GM18861 (cell line): ENCODE measurements around the gene SLC50A1.
A peak's percentile ranks its signal among the peaks of the same experiment; 100 is the strongest.

ENCODE experiments used
- ATAC-seq: cut with Tn5 transposase; IDR thresholded peaks from one replicate; pipeline ENCODE4 v1.9.1; 2021; ENCODE audit not compliant: unreplicated experiment

SLC50A1 gene

DNA sequence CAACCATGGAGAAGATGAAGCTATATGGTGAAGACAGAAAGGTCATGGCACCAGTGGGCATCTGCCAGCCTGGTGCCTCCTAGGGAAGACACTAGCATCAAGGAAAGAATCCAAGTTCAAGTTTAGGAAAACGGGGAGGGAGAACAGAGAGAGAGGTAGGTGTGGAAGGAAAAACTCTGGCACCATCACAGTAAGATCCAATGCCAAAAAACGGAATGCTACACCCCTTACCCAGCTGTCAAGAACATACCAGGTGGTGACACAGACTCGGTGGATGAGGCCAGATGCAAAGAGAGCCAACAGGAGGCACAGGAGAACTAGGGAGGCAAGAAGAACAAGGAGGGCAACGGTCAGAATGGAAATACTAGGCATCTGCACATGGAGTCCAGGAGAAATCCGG is 33.9 kb downstream of the SLC50A1 start:
- ATAC-seq: no peak

- ATAC-seq: no peak
These were observed 34.6 kb downstream of the SLC50A1 start for GRCh38 chr1:155170101-155170785.

DNA sequence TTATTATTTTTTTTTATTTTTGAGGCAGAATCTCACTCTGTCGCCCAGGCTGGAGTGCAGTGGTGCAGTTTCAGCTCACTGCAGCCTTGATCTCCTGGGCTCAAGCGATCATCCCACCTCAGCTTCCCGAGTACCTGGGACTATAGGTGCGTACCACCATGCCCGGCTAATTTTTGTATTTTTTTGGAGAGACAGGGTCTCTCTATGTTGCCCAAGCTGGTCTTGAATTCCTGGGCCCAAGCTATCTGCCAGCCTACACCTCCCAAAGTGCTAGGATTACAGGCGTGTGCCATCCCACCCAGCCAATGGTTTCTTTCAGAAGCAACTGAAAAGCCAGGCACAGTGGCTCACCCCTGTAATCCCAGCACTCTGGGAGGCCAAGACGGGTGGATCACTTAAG is 35.2 kb downstream of the SLC50A1 start:
- no peak for ATAC-seq

GRCh38 chr1:155171836-155172731 is 36.4 kb downstream of the SLC50A1 start:
- no peak for ATAC-seq

GRCh38 chr1:155172732-155173477 is 37.3 kb downstream of the SLC50A1 start, which contains the start of gene KRTCAP2:
KRTCAP2 (minus strand) TSS chr1:155173304; CDS start chr1:155173224, 80 bp downstream.
- peak; percentile 61 for ATAC-seq

DNA sequence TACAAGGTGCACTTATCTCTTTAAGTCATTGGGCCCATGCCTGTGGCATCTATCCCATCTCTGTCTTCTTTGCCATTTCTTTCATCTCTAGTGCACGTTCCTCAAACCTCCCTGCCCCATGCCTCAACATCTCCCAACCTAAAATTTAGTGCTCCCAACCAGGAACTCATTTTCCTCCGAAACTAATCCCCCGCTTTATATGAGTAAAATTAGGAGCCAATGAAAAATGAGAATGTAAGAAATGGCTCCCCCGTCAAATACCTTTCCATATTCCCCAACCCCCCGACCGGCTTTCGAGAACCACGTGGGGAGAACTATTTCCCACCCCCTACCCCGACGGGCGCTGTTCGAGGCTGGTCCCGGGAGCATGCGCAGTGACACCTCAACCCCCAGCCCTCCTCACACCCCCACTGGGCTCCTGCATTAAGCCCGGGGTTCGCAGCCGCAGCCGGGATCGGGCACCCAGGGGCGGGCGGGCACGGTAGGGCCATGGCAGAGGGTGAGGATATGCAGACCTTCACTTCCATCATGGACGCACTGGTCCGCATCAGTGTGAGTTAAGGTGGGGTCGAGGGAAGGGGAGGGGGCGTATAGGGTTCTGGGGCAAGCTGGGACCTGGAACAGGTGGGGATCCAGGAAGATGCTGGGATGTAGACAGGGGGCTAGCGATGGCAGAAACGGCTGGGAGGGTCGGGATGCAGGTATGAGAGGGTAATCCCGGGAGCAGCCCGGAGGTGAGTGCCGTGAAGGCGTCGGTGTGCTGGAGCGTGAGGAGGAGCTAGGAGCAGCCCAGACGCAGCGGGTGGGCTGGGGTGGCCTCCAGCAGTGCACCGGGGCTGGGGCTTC is 38.0 kb downstream of the SLC50A1 start, which contains the start of gene TRIM46:
Gene TRIM46, plus strand, starts transcription at position 372 of the 846 bp plus-strand sequence. Its CDS starts 118 bp downstream, at position 490.
- ATAC-seq: no peak

- no peak for ATAC-seq
These were observed 39.0 kb downstream of the SLC50A1 start for GRCh38 chr1:155174324-155175280.

GRCh38 chr1:155175281-155175926 is 39.8 kb downstream of the SLC50A1 start:
- ATAC-seq: no peak

GRCh38 chr1:155175927-155176371 is 40.3 kb downstream of the SLC50A1 start:
- no peak for ATAC-seq

DNA sequence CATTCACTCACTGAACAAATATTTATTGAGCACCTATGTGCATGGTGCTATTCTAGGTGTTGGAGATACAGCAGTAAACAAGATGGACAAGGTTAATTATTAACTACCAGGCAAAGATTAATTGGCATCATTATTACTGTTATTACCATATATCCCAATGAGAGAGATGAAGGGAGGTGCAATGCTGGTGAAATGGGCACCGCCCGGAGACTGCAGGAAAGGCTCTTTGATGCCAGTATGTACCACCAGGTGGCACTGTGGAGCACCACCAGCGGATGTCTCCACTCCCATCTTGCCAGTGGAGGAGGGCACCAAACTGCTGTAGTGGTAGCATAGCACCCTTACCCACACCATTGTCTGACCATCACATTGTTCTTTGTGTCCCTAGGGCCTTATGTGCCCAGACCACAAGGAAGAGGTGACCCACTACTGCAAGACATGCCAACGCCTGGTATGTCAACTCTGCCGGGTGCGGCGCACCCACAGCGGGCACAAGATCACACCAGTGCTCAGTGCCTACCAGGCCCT is 41.0 kb downstream of the SLC50A1 start:
- no peak for ATAC-seq

GRCh38 chr1:155177192-155177917 is 41.7 kb downstream of the SLC50A1 start:
- no peak for ATAC-seq

DNA sequence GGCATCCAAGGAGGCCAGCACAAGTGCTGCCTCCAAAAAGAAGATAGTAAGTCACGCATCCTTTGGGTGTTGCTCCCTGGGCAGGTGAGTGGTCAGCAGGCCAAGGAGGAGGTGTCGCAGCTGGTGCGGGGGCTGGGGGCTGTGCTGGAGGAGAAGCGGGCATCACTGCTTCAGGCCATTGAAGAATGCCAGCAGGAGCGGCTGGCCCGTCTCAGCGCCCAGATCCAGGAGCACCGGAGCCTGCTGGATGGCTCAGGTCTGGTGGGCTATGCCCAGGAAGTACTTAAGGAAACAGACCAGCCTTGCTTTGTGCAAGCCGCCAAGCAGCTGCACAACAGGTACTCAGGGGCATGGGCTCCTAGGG is 42.2 kb downstream of the SLC50A1 start:
- ATAC-seq: no peak

- ATAC-seq: no peak
These were observed 42.9 kb downstream of the SLC50A1 start for GRCh38 chr1:155178441-155179111.

DNA sequence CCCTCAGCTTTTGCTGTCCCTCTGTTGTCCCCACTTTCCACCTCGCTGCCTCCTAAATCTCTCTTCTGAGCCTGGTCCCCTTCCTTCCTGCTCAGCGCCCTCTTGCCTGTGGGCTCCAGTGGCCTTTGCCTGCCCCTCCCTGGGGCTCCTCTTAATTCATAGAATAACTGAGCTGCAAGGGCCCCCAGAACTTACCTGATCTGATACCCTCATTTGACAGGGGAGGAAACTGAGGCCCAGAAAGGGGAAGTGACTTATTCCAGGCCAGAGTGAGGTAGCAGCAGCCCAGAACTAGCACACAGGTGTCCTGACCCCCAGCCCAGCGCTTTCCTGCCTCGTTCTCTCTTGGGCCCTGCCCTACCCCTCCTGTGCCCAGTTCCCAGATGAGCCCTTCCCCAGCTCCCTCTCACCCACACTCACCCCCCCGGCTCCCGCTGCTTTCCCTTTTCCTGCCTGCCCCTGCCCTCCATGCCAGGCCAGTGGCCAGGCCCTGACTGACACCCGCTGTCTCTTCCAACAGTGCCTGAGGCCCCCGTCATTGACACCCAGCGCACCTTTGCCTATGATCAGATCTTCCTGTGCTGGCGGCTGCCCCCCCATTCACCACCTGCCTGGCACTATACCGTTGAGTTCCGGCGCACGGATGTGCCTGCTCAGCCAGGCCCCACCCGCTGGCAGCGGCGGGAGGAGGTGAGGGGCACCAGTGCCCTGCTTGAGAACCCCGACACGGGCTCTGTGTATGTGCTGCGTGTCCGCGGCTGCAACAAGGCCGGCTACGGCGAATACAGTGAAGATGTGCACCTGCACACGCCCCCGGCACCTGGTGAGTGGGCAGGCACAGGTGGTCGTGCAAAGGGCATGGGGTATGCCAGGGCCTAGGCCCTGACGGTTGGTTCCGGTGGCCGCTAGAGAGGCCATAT is 43.7 kb downstream of the SLC50A1 start:
- no peak for ATAC-seq

DNA sequence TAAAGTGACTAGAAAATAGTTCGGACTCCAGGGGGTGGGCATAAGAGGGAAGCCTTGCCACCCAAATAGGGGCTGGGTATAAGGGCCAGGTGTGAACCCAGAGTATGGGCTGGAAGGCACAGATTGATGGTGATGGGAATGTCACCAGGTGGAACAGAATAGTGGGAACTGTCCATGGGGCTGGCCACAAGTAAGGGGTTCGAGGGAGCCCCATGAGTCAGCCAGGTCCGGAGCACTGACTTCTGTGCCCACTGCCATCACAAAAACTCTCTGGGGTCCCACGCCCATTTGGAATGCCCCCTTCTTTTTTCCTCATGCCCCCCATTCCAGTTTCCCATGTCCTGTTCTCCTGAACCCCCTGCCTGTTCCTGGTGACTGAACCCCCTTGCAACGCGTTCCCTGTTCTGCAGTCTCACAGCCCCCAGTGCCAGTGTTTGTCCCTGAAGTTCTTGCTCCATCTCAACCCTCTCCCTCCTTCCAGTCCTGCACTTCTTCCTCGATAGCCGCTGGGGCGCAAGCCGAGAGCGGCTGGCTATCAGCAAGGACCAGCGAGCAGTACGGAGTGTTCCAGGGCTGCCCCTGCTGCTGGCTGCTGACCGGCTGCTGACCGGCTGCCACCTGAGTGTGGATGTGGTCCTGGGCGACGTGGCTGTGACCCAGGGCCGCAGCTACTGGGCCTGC is 45.9 kb downstream of the SLC50A1 start:
- ATAC-seq: no peak
